GM23338 (cell line): ENCODE results near the gene HIVEP1. TPM values are rescaled to one million over a fixed set of nuclear protein-coding genes. Genes with fewer than 3 reads are reported as not detected.
A peak's percentile ranks its signal among the peaks of the same experiment; 100 is the strongest.

Source experiments
- ATAC-seq: fragments of 200-7000 bp; cut with Tn5 transposase; 3 replicates; pipeline ENCODE4 v1.9.1; 2020
- DNase-seq: peaks from one replicate; pipeline ENCODE4 v3.0.0-alpha.2; 2015; ENCODE audit warnings: low spot score
- H2AFZ ChIP-seq: fragments of 200-600 bp; sonication (generic); 2 replicates; pipeline ENCODE4 v1.8.0; 2016; ENCODE audit warnings: antibody characterized with exemption, mild to moderate bottlenecking, moderate library complexity
- H3F3A ChIP-seq: fragments of 200-600 bp; sonication (generic); replicated peaks from 2 replicates; pipeline ENCODE4 v1.8.0; 2017; ENCODE audit warnings: antibody characterized with exemption, mixed run types, low read depth
- H3K27ac ChIP-seq: fragments of 200-600 bp; sonication (generic); 2 replicates; pipeline ENCODE4 v1.6.1; 2016; ENCODE audit warnings: low read depth
- H3K27me3 ChIP-seq: fragments of 200-600 bp; sonication (generic); 2 replicates; pipeline ENCODE4 v1.8.0; 2016; ENCODE audit warnings: mild to moderate bottlenecking, mixed run types, moderate library complexity; ENCODE audit not compliant: insufficient read depth
- H3K36me3 ChIP-seq: fragments of 200-600 bp; sonication (generic); 2 replicates; pipeline ENCODE4 v1.8.0; 2016; ENCODE audit warnings: mild to moderate bottlenecking; ENCODE audit not compliant: insufficient read depth
- H3K4me1 ChIP-seq: fragments of 200-600 bp; sonication (generic); 2 replicates; pipeline ENCODE4 v1.8.0; 2016; ENCODE audit warnings: mild to moderate bottlenecking, moderate library complexity; ENCODE audit not compliant: insufficient read depth
- H3K4me2 ChIP-seq: fragments of 200-600 bp; sonication (generic); 2 replicates; pipeline ENCODE4 v1.7.1; 2017; ENCODE audit warnings: mixed run types
- H3K4me3 ChIP-seq: fragments of 200-600 bp; sonication (generic); 2 replicates; pipeline ENCODE4 v1.6.1; 2016; ENCODE audit warnings: mixed run types
- H3K79me2 ChIP-seq: fragments of 200-600 bp; sonication (generic); replicated peaks from 2 replicates; pipeline ENCODE4 v1.8.0; 2017; ENCODE audit warnings: mild to moderate bottlenecking; ENCODE audit not compliant: insufficient read depth
- H3K9me2 ChIP-seq: fragments of 200-600 bp; sonication (generic); 2 replicates; pipeline ENCODE4 v1.8.0; 2017; ENCODE audit not compliant: insufficient read depth
- H4K20me1 ChIP-seq: fragments of 200-600 bp; sonication (generic); replicated peaks from 2 replicates; pipeline ENCODE4 v1.8.0; 2017; ENCODE audit warnings: mild to moderate bottlenecking; ENCODE audit not compliant: insufficient read depth
- H3K27ac Mint-ChIP-seq: 2 replicates; pipeline ENCODE4 v1.8.0; 2020; ENCODE audit warnings: inconsistent platforms, mild to moderate bottlenecking, moderate library complexity, mixed read lengths
- H3K27me3 Mint-ChIP-seq: 3 replicates; pipeline ENCODE4 v1.8.0; 2022; ENCODE audit warnings: low read depth, mild to moderate bottlenecking, moderate library complexity, mixed read lengths, inconsistent platforms; ENCODE audit not compliant: insufficient read depth, poor library complexity
- H3K36me3 Mint-ChIP-seq: 3 replicates; pipeline ENCODE4 v1.8.0; 2021; ENCODE audit warnings: low read depth, mild to moderate bottlenecking, inconsistent platforms, moderate library complexity, mixed read lengths
- H3K4me1 Mint-ChIP-seq: 3 replicates; pipeline ENCODE4 v1.8.0; 2020; ENCODE audit warnings: mild to moderate bottlenecking, inconsistent platforms, mixed read lengths
- H3K4me3 Mint-ChIP-seq: 3 replicates; pipeline ENCODE4 v1.8.0; 2021; ENCODE audit warnings: moderate library complexity, mild to moderate bottlenecking, inconsistent platforms, mixed read lengths
- H3K9me3 Mint-ChIP-seq: 3 replicates; pipeline ENCODE4 v1.8.0; 2020; ENCODE audit warnings: moderate library complexity, mild to moderate bottlenecking, inconsistent platforms, mixed read lengths
- CREB1 ChIP-seq: fragments of 250-450 bp; sonication (Bioruptor Pico); IDR thresholded peaks from 2 replicates; pipeline ENCODE4 v1.5.0; 2020; ENCODE audit warnings: low read depth, mild to moderate bottlenecking, moderate library complexity
- NANOG ChIP-seq: IDR thresholded peaks from 2 replicates; pipeline ENCODE4 v1.6.1; 2016; ENCODE audit warnings: antibody characterized with exemption, borderline replicate concordance
- POLR2AphosphoS5 ChIP-seq: IDR thresholded peaks from 2 replicates; pipeline ENCODE4 v1.6.1; 2016; ENCODE audit warnings: antibody characterized with exemption, low read depth
- REST ChIP-seq: IDR thresholded peaks from one replicate; pipeline ENCODE4 v1.6.1; 2018; ENCODE audit warnings: antibody characterized with exemption; ENCODE audit not compliant: unreplicated experiment
- STAT1 ChIP-seq: IDR thresholded peaks from one replicate; pipeline ENCODE4 v1.6.1; 2016; ENCODE audit warnings: antibody characterized with exemption; ENCODE audit not compliant: unreplicated experiment
- ZNF331 ChIP-seq: fragments of 250-450 bp; sonication (Bioruptor Pico); IDR thresholded peaks from 2 replicates; pipeline ENCODE4 v1.5.0; 2020; ENCODE audit warnings: low read depth, mild to moderate bottlenecking, moderate library complexity
- ZNF462 ChIP-seq: fragments of 250-450 bp; sonication (Bioruptor Pico); IDR thresholded peaks from 2 replicates; pipeline ENCODE4 v1.5.0; 2020; ENCODE audit warnings: mild to moderate bottlenecking, moderate library complexity
- polyA plus RNA-seq: library from polyadenylated mRNA; unstranded; fragments of >200 nt; fragmentation: Nextera tagmentation; extraction: Ambion mirVana; gene quantifications from 2 replicates; pipeline ENCODE4 v1.2.1, GENCODE V29; 2016
- total RNA-seq: library from RNA; depleted of rRNA; stranded (reverse); fragments of >200 nt; shearing (Covaris generic); gene quantifications from 2 replicates; pipeline ENCODE4 v1.2.3, GENCODE V29; 2014
- TF ChIP-seq, protein P1 (sequence below): IDR thresholded peaks from 2 replicates; pipeline ENCODE4 v1.6.1; 2016; ENCODE audit warnings: antibody characterized with exemption

Gene HIVEP1
- total and polyA plus RNA-seq, 2 experiments from 2014 or later: 10.1 to 21.7 TPM

GRCh38 chr6:11964729-11965335 lies 47.3 kb upstream of the HIVEP1 start:
- no peak overlapping the region for H3K27ac ChIP-seq
- Mint-ChIP-seq H3K9me3 (no peaks in the 10 kb centered on the region; the same call in 2 of the 3 replicates), H3K4me3 (no peak overlapping the region), H3K36me3 (peaks cover 5% of the 10 kb centered on the region), H3K27ac (no peak overlapping the region), H3K4me1 (peaks cover 15% of the 10 kb centered on the region), H3K27me3 (peaks cover 3% of the 10 kb centered on the region)
- no peaks in the 10 kb centered on the region for H3K36me3 ChIP-seq
- H3K27me3 ChIP-seq: no peaks in the 10 kb centered on the region
- H3K9me2 ChIP-seq: peaks cover 31% of the 10 kb centered on the region; the same call in 1 of the 2 replicates
- DNase-seq (no peak), ATAC-seq (no peak)
- no peaks in the 10 kb centered on the region for H3K79me2 ChIP-seq
- peak overlapping the region; percentile 35; the same call in 1 of the 2 replicates for H2AFZ ChIP-seq
- 0 out of 2 replicates have a peak overlapping the region, but pooled peaks have one; percentile 25 for H3K4me2 ChIP-seq
- H3K4me1 ChIP-seq: no peaks in the 10 kb centered on the region
- no peaks in the 10 kb centered on the region for H4K20me1 ChIP-seq
- no peaks in the 10 kb centered on the region for H3F3A ChIP-seq
- TF ChIP-seq CREB1 (CRISPR knock-in tag) (no peak), STAT1 (no peak), ZNF331 (CRISPR knock-in tag) (no peak), NANOG (no peak), POLR2AphosphoS5 (no peak), REST (no peak)
- TF ChIP-seq, protein P1, sequence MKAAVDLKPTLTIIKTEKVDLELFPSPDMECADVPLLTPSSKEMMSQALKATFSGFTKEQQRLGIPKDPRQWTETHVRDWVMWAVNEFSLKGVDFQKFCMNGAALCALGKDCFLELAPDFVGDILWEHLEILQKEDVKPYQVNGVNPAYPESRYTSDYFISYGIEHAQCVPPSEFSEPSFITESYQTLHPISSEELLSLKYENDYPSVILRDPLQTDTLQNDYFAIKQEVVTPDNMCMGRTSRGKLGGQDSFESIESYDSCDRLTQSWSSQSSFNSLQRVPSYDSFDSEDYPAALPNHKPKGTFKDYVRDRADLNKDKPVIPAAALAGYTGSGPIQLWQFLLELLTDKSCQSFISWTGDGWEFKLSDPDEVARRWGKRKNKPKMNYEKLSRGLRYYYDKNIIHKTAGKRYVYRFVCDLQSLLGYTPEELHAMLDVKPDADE: no peak
- H3K4me3 ChIP-seq: no peak overlapping the region

DNA sequence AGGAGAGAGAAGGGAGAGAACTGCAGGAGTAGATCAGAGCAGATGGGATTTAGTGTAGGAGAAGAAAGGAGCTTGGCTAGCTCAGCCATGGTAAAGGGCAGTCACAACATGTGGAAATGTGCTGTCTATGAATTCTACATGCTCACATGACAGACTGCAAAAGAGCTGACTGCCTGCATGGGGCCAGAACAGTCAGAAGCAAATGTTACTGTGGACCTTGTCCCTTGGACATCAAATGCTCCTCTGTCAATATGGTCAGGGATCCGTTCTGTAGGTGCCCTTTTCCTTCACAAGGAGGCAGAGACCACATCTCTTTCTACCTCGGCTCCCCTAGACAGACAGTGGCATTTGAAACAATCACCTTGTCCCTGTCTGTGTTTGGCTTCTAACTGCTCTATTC lies 46.6 kb upstream of the HIVEP1 start:
- H3K4me1 ChIP-seq: no peaks in the 10 kb centered on the region
- 0 out of 2 replicates have a peak overlapping the region, but pooled peaks have one; percentile 25 for H3K4me2 ChIP-seq
- H3K4me3 Mint-ChIP-seq: no peak overlapping the region
- H3K27me3 ChIP-seq: no peaks in the 10 kb centered on the region
- H3K27ac Mint-ChIP-seq: no peak overlapping the region
- no peak overlapping the region for H3K27ac ChIP-seq
- no peaks in the 10 kb centered on the region for H3F3A ChIP-seq
- peak overlapping the region; percentile 35; the same call in 1 of the 2 replicates for H2AFZ ChIP-seq
- TF ChIP-seq ZNF331 (CRISPR knock-in tag) (no peak), ZNF462 (CRISPR knock-in tag) (no peak)
- no peaks in the 10 kb centered on the region; the same call in 2 of the 3 replicates for H3K9me3 Mint-ChIP-seq
- H3K36me3 ChIP-seq: no peaks in the 10 kb centered on the region
- H3K9me2 ChIP-seq: peaks cover 31% of the 10 kb centered on the region; the same call in 1 of the 2 replicates
- DNase-seq (no peak), ATAC-seq (no peak)
- H3K79me2 ChIP-seq: no peaks in the 10 kb centered on the region
- peaks cover 12% of the 10 kb centered on the region for H3K4me1 Mint-ChIP-seq
- H4K20me1 ChIP-seq: no peaks in the 10 kb centered on the region
- peaks cover 5% of the 10 kb centered on the region for H3K36me3 Mint-ChIP-seq
- H3K27me3 Mint-ChIP-seq: peaks cover 4% of the 10 kb centered on the region
- no peak overlapping the region for H3K4me3 ChIP-seq
